ENCODE data around the gene CDH12.

CDH12 gene

GRCh38 chr5:21823076-21823574, 1030.0 kb downstream of the CDH12 start:
- TF ChIP-seq POU6F1 (CRISPR knock-in tag; IDR thresholded peaks at IDR 0.05; ENCODE audit: borderline replicate concordance, low read depth) (no peak), SNAI2 (CRISPR knock-in tag; IDR thresholded peaks at IDR 0.05) (no peak), CREB5 (CRISPR knock-in tag; IDR thresholded peaks at IDR 0.05; ENCODE audit: low read depth) (no peak), OSR1 (CRISPR knock-in tag; IDR thresholded peaks at IDR 0.05) (no peak), ZNF8 (CRISPR knock-in tag; IDR thresholded peaks at IDR 0.05) (no peak), GLIS3 (CRISPR knock-in tag; IDR thresholded peaks at IDR 0.05) (no peak), CSDC2 (CRISPR knock-in tag; IDR thresholded peaks at IDR 0.05) (no peak), ISL1 (CRISPR knock-in tag; IDR thresholded peaks at IDR 0.05) (no peak), ESRRG (CRISPR knock-in tag; IDR thresholded peaks at IDR 0.05) (no peak), BACH2 (CRISPR knock-in tag; IDR thresholded peaks at IDR 0.05; ENCODE audit: borderline replicate concordance) (no peak), TSHZ2 (CRISPR knock-in tag; IDR thresholded peaks at IDR 0.05) (no peak), TCF4 (CRISPR knock-in tag; IDR thresholded peaks at IDR 0.05; ENCODE audit: borderline replicate concordance) (no peak), ZFP3 (CRISPR knock-in tag; IDR thresholded peaks at IDR 0.05) (no peak), ARNTL (CRISPR knock-in tag; IDR thresholded peaks at IDR 0.05; ENCODE audit: borderline replicate concordance, low read depth) (no peak), ZC3H10 (CRISPR knock-in tag; IDR thresholded peaks at IDR 0.05) (no peak), CSRNP3 (CRISPR knock-in tag; IDR thresholded peaks at IDR 0.05) (no peak)
- no peak for ATAC-seq

GRCh38 chr5:21820527-21820926, 1032.6 kb downstream of the CDH12 start:
- TF ChIP-seq TOX (CRISPR knock-in tag; IDR thresholded peaks at IDR 0.05; ENCODE audit: borderline replicate concordance) (no peak), ZC3H10 (CRISPR knock-in tag; IDR thresholded peaks at IDR 0.05) (no peak), PPARA (CRISPR knock-in tag; IDR thresholded peaks at IDR 0.05; ENCODE audit: borderline replicate concordance) (no peak), ZNF565 (CRISPR knock-in tag; conservative IDR thresholded peaks at IDR 0.05; ENCODE audit: low read depth) (no peak), TCF4 (CRISPR knock-in tag; IDR thresholded peaks at IDR 0.05; ENCODE audit: borderline replicate concordance) (no peak), ESRRG (CRISPR knock-in tag; IDR thresholded peaks at IDR 0.05) (no peak), PATZ1 (CRISPR knock-in tag; IDR thresholded peaks at IDR 0.05; ENCODE audit: borderline replicate concordance) (no peak), OSR1 (CRISPR knock-in tag; IDR thresholded peaks at IDR 0.05) (no peak), CREB5 (CRISPR knock-in tag; IDR thresholded peaks at IDR 0.05; ENCODE audit: low read depth) (no peak), ZNF8 (CRISPR knock-in tag; IDR thresholded peaks at IDR 0.05) (no peak), TSHZ2 (CRISPR knock-in tag; IDR thresholded peaks at IDR 0.05) (no peak), RARB (CRISPR knock-in tag; IDR thresholded peaks at IDR 0.05) (no peak), ZFP3 (CRISPR knock-in tag; IDR thresholded peaks at IDR 0.05) (no peak), ZNF70 (CRISPR knock-in tag; IDR thresholded peaks at IDR 0.05) (no peak), BACH2 (CRISPR knock-in tag; IDR thresholded peaks at IDR 0.05; ENCODE audit: borderline replicate concordance) (no peak)
- no peak for ATAC-seq
